Gastroesophageal sphincter (tissue), 4 donors: ENCODE results near the gene MAGED2. TPM values are rescaled to one million over a fixed set of nuclear protein-coding genes. Genes with fewer than 3 reads are reported as not detected.
"Not testable (repeated sequence)": the region's sequence is repeated elsewhere in the genome, so short reads cannot be mapped to it uniquely, and the experiment has no call there.

Source experiments
- ATAC-seq: fragments of 150-250 bp; one replicate; pipeline ENCODE4 v1.9.1; 2016; ENCODE audit warnings: mild to moderate bottlenecking, moderate library complexity
- H3K27ac ChIP-seq, 4 donors: fragments of 200-600 bp; sonication (generic) in 3 of 4; 1 replicate in 3 of 4; 2 replicates in 1 of 4; pipeline ENCODE4 v1.5.1; 2016 to 2019
- H3K27me3 ChIP-seq: fragments of 200-600 bp; sonication (generic); one replicate; pipeline ENCODE4 v1.5.1; 2019
- H3K36me3 ChIP-seq, 2 donors: fragments of 200-600 bp; sonication (generic); one replicate each; pipeline ENCODE4 v1.5.1; 2019; ENCODE audit warnings: control low read depth in 1 of 2
- H3K4me1 ChIP-seq, 3 donors: fragments of 200-600 bp; sonication (generic); 1 replicate in 2 of 3; 2 replicates in 1 of 3; pipeline ENCODE4 v1.5.1; 2016 to 2019; ENCODE audit warnings: control low read depth in 2 of 3
- H3K4me3 ChIP-seq, 2 donors: fragments of 200-600 bp; sonication (generic); one replicate each; pipeline ENCODE4 v1.5.1; 2019; ENCODE audit warnings: mild to moderate bottlenecking in 1 of 2, moderate library complexity in 1 of 2
- H3K9me3 ChIP-seq, 3 donors: fragments of 200-600 bp; sonication (generic); one replicate each; pipeline ENCODE4 v1.5.1; 2017 to 2019; ENCODE audit warnings: control low read depth in 2 of 3
- EP300 ChIP-seq: sonication (generic); formaldehyde crosslinking; IDR thresholded peaks from one replicate; pipeline ENCODE4 v1.6.1; 2017; ENCODE audit warnings: antibody characterized with exemption, mild to moderate bottlenecking
- POLR2A ChIP-seq, 2 donors: fragments of 450-650 bp; IDR thresholded peaks; one replicate each; pipeline ENCODE4 v1.6.1; 2017; ENCODE audit warnings: antibody characterized with exemption in 2 of 2, mild to moderate bottlenecking in 2 of 2, moderate library complexity in 1 of 2
- POLR2AphosphoS5 ChIP-seq: sonication (generic); formaldehyde crosslinking; IDR thresholded peaks from one replicate; pipeline ENCODE4 v1.6.1; 2017; ENCODE audit warnings: antibody characterized with exemption
- WGBS, 2 donors: methylation state at CpG; one replicate each; pipeline ENCODE4 v1.1.5; 2018; ENCODE audit warnings: low coverage in 1 of 2; 5-methylcytosine and 5-hydroxymethylcytosine counted together
- total RNA-seq, 4 donors: library from RNA; depleted of rRNA; stranded (reverse); fragments of >200 nt; gene quantifications; one replicate each; pipeline ENCODE4 v1.1.0, GENCODE V29; 2016
- TF ChIP-seq, protein P1 (sequence below), 4 experiments: fragments of 200-600 bp in 2 of 4; fragments of 450-650 bp in 2 of 4; sonication (generic) in 1 of 4; IDR thresholded peaks; one replicate each; pipeline ENCODE4 v1.5.1; 2017 to 2019; ENCODE audit warnings: antibody characterized with exemption in 4 of 4, mild to moderate bottlenecking in 2 of 4, moderate library complexity in 2 of 4

Gene MAGED2
- total RNA-seq, 4 donors from 2014 or later: 145 to 197 (median 178) TPM

DNA sequence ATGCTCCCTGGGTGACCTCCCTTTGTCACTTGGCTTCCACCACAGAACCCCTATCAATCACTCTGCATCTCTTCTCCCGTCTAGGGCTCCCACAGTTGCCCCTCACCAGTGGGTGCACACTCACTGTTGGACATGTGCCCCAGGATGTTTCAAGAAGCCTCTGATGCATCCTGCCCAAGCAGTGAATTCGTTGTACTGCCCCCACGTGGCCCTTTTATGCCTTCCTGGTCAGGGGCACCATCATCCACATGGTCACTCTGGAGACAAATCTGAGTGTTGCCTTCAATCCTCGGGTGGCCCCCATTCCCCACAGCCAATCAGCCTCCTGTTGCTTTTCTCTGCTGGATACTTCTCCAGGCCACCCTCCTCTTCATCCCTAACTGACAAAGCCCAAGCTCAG, 21.6 kb upstream of the MAGED2 start:
- Histone ChIP-seq H3K9me3 (no peaks in the 10 kb centered on the region), H3K4me3 (no peak overlapping the region), H3K36me3 (no peaks in the 10 kb centered on the region), H3K27ac (no peak overlapping the region), H3K27me3 (no peaks in the 10 kb centered on the region), H3K4me1 (no peaks in the 10 kb centered on the region)
- no peak for ATAC-seq
- TF ChIP-seq, protein P1, sequence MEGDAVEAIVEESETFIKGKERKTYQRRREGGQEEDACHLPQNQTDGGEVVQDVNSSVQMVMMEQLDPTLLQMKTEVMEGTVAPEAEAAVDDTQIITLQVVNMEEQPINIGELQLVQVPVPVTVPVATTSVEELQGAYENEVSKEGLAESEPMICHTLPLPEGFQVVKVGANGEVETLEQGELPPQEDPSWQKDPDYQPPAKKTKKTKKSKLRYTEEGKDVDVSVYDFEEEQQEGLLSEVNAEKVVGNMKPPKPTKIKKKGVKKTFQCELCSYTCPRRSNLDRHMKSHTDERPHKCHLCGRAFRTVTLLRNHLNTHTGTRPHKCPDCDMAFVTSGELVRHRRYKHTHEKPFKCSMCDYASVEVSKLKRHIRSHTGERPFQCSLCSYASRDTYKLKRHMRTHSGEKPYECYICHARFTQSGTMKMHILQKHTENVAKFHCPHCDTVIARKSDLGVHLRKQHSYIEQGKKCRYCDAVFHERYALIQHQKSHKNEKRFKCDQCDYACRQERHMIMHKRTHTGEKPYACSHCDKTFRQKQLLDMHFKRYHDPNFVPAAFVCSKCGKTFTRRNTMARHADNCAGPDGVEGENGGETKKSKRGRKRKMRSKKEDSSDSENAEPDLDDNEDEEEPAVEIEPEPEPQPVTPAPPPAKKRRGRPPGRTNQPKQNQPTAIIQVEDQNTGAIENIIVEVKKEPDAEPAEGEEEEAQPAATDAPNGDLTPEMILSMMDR (IDR thresholded peaks at IDR 0.05): no peak
- TF ChIP-seq EP300: no peak
- TF ChIP-seq POLR2A (IDR thresholded peaks at IDR 0.05): no peak
- TF ChIP-seq POLR2AphosphoS5: no peak
- WGBS, 2 donors: 20 to 71% methylated on average over 1 to 3 of the region's 4 CpGs

DNA sequence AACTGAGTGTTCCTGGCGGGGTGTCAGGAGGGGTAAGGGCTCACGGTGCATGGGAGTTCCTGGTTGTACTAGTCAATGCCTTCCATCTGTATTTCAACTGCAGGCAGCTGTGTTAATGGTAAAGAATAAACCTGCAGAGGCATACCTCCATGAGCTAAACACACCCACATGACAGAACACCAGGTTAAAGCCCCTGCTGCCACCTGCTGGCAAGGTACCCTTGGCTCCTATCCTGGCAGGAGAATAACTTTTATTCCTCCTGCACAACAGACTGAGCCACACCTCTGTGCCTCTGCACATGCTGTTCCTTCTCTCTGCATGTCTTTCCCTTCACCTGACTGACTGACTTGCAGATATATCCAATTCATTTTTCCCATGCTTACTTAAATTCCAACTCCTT, 20.6 kb upstream of the MAGED2 start:
- H3K4me3 ChIP-seq: no peak overlapping the region
- no peak for TF ChIP-seq EP300
- no peak for TF ChIP-seq POLR2AphosphoS5
- no peak for TF ChIP-seq POLR2A (IDR thresholded peaks at IDR 0.05)
- TF ChIP-seq, protein P1 (IDR thresholded peaks at IDR 0.05): no peak

DNA sequence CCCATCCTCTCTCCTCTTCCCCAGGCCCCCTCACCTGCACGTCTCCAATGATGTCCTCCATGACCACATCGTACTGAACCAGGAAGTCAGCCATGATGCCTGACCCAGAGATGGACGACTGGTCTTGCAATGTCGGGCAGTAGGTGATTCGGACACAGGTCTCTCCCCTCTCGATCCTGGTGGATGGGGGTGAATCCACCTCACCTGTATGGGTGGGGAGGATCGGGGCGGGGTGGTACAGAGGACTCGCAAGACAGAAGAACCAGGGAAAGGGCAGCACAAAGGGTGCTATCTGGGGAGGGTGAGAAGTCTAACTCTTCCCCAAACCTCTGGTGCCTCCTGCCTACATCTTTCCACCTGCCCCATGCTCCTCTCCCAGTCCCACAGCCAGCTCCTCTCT, 19.1 kb upstream of the MAGED2 start:
- H3K9me3 ChIP-seq: no peaks in the 10 kb centered on the region
- no peak overlapping the region for H3K4me3 ChIP-seq
- H3K27me3 ChIP-seq: no peaks in the 10 kb centered on the region
- no peak for ATAC-seq
- H3K27ac ChIP-seq: no peak overlapping the region
- TF ChIP-seq, protein P1 (IDR thresholded peaks at IDR 0.05): no peak
- TF ChIP-seq POLR2A (IDR thresholded peaks at IDR 0.05) (no peak), EP300 (no peak), POLR2AphosphoS5 (no peak)
- 81 to 87% methylated on average over 3 to 4 of the region's 9 CpGs for whole genome bisulfite sequencing, 2 donors
- H3K36me3 ChIP-seq: no peaks in the 10 kb centered on the region
- no peaks in the 10 kb centered on the region for H3K4me1 ChIP-seq

More for the DNA sequence above, 20.6 kb upstream of the MAGED2 start:
- ATAC-seq: no peak
- no peak overlapping the region for H3K27ac ChIP-seq
- no peaks in the 10 kb centered on the region for H3K9me3 ChIP-seq
- no peaks in the 10 kb centered on the region for H3K36me3 ChIP-seq
- no peaks in the 10 kb centered on the region for H3K27me3 ChIP-seq
- H3K4me1 ChIP-seq: no peaks in the 10 kb centered on the region
- WGBS, 2 donors: 67 to 80% methylated on average over 2 of the region's 2 CpGs

DNA sequence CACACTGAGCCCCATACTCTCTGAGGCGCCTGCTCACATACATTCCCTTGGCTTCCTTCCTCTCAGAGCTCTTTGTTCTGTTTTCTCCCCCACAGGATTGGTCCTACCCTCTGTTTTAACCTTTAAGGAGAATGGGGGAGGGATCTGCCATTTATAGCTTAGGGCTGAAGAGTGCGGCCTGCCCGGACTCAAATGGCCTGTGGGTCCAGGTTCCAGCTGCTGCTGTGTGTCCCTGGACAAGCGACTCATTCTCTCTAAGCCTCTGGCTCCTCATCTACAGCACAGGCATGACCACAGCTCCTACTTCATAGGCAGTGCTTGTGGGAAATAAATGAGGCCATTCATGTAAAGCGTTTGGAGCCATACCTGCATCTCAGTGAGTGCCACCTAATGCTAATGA, 18.1 kb upstream of the MAGED2 start:
- H3K9me3 ChIP-seq, H3K4me1 ChIP-seq, H3K27me3 ChIP-seq, H3K36me3 ChIP-seq, H3K4me3 ChIP-seq, ATAC-seq, H3K27ac ChIP-seq: not testable (repeated sequence)
- WGBS, 2 donors: 70% methylated on average over 2 of the region's 5 CpGs; no CpG with 5 or more reads in 1 of the 2 donors

DNA sequence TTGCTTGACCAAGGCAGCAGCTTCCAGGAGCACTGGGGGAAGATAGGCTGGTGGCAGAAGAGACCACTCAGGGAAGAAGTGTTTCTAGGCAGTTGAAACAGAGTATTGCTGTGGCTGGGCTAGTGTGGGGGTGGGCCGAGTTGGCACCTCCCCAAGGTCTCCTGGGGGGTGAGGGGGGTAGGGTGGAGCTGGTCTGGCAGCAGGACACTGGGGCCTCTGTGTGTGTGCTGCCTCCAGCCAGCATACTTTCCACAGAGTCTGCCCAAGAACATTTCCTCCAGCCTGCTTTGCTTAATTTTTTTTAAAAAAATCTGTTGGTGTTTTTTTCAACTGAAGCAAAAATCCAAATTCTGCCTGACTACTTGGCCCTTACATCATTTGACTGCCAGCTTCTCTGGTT, 13.5 kb upstream of the MAGED2 start:
- no peak for TF ChIP-seq POLR2A (IDR thresholded peaks at IDR 0.05)
- TF ChIP-seq, protein P1 (IDR thresholded peaks at IDR 0.05): no peak
- no peak for TF ChIP-seq POLR2AphosphoS5
- no peak for TF ChIP-seq EP300
- no CpG with 5 or more reads among the region's 1 CpG for WGBS, 2 donors
- ATAC-seq: no peak

DNA sequence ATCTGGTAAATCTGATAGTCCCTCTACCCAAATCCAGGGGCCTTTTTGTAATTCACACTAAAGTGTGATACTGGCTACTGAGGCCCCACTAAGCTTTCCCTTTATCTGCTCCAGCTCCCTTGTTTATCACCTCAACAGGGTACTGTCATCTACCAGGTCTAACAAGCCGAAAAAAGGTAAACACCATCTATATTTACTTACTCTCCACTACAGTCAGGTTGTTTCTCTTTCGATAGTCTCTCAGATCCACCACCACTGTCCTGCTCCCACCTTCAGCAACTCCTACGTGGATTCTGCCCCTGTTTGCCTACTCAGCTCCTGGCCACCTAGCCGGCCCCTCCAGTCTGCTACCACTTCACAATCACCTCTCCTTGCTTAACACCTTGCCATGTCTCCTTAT, 12.8 kb upstream of the MAGED2 start:
- H3K4me3 ChIP-seq: no peak overlapping the region
- no peaks in the 10 kb centered on the region for H3K4me1 ChIP-seq
- H3K27me3 ChIP-seq: no peaks in the 10 kb centered on the region
- TF ChIP-seq POLR2AphosphoS5 (no peak), EP300 (no peak), POLR2A (IDR thresholded peaks at IDR 0.05) (no peak)
- TF ChIP-seq, protein P1 (IDR thresholded peaks at IDR 0.05): no peak
- no peak overlapping the region for H3K27ac ChIP-seq
- no peaks in the 10 kb centered on the region for H3K36me3 ChIP-seq
- 61 to 85% methylated on average over 4 of the region's 4 CpGs for WGBS, 2 donors
- H3K9me3 ChIP-seq: no peaks in the 10 kb centered on the region
- ATAC-seq: no peak

More for the DNA sequence above, 13.5 kb upstream of the MAGED2 start:
- Histone ChIP-seq H3K4me1 (no peaks in the 10 kb centered on the region), H3K9me3 (no peaks in the 10 kb centered on the region), H3K4me3 (no peak overlapping the region), H3K27me3 (no peaks in the 10 kb centered on the region), H3K27ac (no peak overlapping the region), H3K36me3 (no peaks in the 10 kb centered on the region)
